ENCODE results near the gene SIPA1L2. TPM values are rescaled to one million over a fixed set of nuclear protein-coding genes. Genes with fewer than 3 reads are reported as not detected.

The SIPA1L2 gene
- total and polyA plus RNA-seq, 12 donors = 20.3 to 141 (median 97.6) TPM

DNA sequence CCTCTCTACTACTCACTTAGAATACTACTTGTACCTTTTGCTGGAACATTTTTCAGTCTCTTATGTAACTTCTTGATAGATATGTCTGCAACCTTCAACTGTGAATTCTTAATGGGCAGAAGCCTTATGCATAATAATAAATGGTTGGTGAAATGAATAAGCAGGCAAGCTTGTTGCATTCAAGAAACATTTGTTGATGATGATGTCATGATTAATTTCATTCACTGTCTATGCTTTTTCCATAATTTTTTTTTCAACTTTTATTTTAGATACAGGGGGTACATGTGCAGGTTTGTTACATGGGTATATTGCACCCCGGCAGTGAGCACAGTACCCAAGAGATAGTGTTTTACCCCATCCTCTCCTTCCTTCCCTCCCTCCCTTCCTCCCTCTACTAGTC lies 48.0 kb downstream of the SIPA1L2 start:
- 85 to 95% methylated on average over 1 of the region's 1 CpG for WGBS, 2 donors
- TF ChIP-seq, protein P1, sequence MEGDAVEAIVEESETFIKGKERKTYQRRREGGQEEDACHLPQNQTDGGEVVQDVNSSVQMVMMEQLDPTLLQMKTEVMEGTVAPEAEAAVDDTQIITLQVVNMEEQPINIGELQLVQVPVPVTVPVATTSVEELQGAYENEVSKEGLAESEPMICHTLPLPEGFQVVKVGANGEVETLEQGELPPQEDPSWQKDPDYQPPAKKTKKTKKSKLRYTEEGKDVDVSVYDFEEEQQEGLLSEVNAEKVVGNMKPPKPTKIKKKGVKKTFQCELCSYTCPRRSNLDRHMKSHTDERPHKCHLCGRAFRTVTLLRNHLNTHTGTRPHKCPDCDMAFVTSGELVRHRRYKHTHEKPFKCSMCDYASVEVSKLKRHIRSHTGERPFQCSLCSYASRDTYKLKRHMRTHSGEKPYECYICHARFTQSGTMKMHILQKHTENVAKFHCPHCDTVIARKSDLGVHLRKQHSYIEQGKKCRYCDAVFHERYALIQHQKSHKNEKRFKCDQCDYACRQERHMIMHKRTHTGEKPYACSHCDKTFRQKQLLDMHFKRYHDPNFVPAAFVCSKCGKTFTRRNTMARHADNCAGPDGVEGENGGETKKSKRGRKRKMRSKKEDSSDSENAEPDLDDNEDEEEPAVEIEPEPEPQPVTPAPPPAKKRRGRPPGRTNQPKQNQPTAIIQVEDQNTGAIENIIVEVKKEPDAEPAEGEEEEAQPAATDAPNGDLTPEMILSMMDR (IDR thresholded peaks at IDR 0.05) = no peak
- no peak overlapping the region for H3K4me3 ChIP-seq
- no peak for DNase-seq
- H3K27ac ChIP-seq = no peak overlapping the region
- peaks cover 0 to 77% (median 58%) of the 10 kb centered on the region in 9 donors for H3K4me1 ChIP-seq
- no peaks in the 10 kb centered on the region for H3K27me3 ChIP-seq
- no peak for ATAC-seq
- no peaks in the 10 kb centered on the region for H3K9me3 ChIP-seq
- intact Hi-C loops (cut with DNase I) = loop anchor here in 1 of 10 donors (2.0 kb wide), 1 partner anchor 47 kb away; no protein-coding TSS in a partner anchor
- H3K36me3 ChIP-seq = no peaks in the 10 kb centered on the region

Other genes starting within 250 kb of the SIPA1L2 start
- gene MAP10, start 175.3 kb upstream of the SIPA1L2 start, total RNA-seq = 1 to 10 TPM; 2.5 to 4.8 (median 3.9) TPM
- gene MAP10, start 175.3 kb upstream of the SIPA1L2 start, polyA plus RNA-seq = 1 to 10 TPM; 1.1 to 1.8 TPM